GM18873 (cell line): Measurements from ENCODE around the gene MCEE.
A peak's percentile ranks its signal among the peaks of the same experiment; 100 is the strongest.
"Not testable (repeated sequence)": the region's sequence is repeated elsewhere in the genome, so short reads cannot be mapped to it uniquely, and the experiment has no call there.

Experiments
- ATAC-seq: cut with Tn5 transposase; IDR thresholded peaks from one replicate; pipeline ENCODE4 v1.9.1; 2021; ENCODE audit warnings: mild to moderate bottlenecking, moderate library complexity, moderate number of reproducible peaks; ENCODE audit not compliant: unreplicated experiment, low FRiP score

MCEE gene

GRCh38 chr2:71129114-71129901, 721 bp downstream of the MCEE start:
- ATAC-seq, result peak; percentile 1

- no peak for ATAC-seq
Observed at GRCh38 chr2:71126957-71127356, 3.1 kb downstream of the MCEE start.

- ATAC-seq, result no peak
Observed at GRCh38 chr2:71125506-71126294, 4.3 kb downstream of the MCEE start.

GRCh38 chr2:71122387-71123298, 7.4 kb downstream of the MCEE start:
- ATAC-seq, result no peak

GRCh38 chr2:71121479-71121878, 8.6 kb downstream of the MCEE start:
- ATAC-seq, result no peak

- no peak for ATAC-seq
Observed at GRCh38 chr2:71120195-71120594, 9.8 kb downstream of the MCEE start.

GRCh38 chr2:71117063-71117462, 13.0 kb downstream of the MCEE start:
- no peak for ATAC-seq

GRCh38 chr2:71113843-71114242, 16.2 kb downstream of the MCEE start:
- no peak for ATAC-seq

GRCh38 chr2:71108091-71108490, 21.9 kb downstream of the MCEE start:
- ATAC-seq, result no peak

- not testable (repeated sequence) for ATAC-seq
Observed at GRCh38 chr2:71106463-71106862, 23.6 kb downstream of the MCEE start.

GRCh38 chr2:71103809-71104208, 26.2 kb downstream of the MCEE start:
- no peak for ATAC-seq

GRCh38 chr2:71102981-71103681, 26.9 kb downstream of the MCEE start:
- no peak for ATAC-seq

GRCh38 chr2:71101656-71102055, 28.4 kb downstream of the MCEE start:
- ATAC-seq, result no peak

- no peak for ATAC-seq
Observed at GRCh38 chr2:71100195-71100964, 29.6 kb downstream of the MCEE start.

GRCh38 chr2:71092491-71093260, 37.4 kb downstream of the MCEE start:
- not testable (repeated sequence) for ATAC-seq

- ATAC-seq, result not testable (repeated sequence)
Observed at GRCh38 chr2:71091808-71092207, 38.2 kb downstream of the MCEE start.

- not testable (repeated sequence) for ATAC-seq
Observed at GRCh38 chr2:71089475-71089874, 40.6 kb downstream of the MCEE start.

- not testable (repeated sequence) for ATAC-seq
Observed at GRCh38 chr2:71085325-71086003, 44.6 kb downstream of the MCEE start.
